NCI-H2227 (cell line): ENCODE data around the gene PRSS53.
A peak's percentile ranks its signal among the peaks of the same experiment; 100 is the strongest.

Experiments
- DNase-seq: peaks from one replicate; lab custom pipeline; 2025; ENCODE audit not compliant: unreplicated experiment; lab: John Stamatoyannopoulos, UW

PRSS53 gene

DNA sequence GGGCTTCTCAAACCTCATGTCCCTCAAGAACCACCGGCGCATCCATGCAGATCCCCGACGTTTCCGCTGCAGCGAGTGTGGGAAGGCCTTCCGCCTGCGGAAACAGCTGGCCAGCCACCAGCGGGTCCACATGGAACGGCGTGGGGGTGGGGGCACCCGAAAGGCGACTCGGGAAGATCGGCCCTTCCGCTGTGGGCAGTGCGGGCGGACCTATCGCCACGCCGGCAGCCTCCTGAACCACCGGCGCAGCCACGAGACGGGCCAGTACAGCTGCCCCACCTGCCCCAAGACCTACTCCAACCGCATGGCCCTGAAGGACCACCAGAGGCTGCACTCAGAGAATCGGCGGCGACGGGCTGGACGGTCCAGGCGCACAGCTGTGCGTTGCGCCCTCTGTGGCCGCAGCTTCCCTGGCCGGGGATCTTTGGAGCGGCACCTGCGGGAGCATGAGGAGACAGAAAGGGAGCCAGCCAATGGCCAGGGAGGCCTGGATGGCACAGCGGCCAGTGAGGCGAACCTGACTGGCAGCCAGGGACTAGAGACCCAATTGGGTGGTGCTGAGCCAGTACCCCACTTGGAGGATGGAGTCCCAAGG lies 8.6 kb downstream of the PRSS53 start:
- no peak for DNase-seq

DNA sequence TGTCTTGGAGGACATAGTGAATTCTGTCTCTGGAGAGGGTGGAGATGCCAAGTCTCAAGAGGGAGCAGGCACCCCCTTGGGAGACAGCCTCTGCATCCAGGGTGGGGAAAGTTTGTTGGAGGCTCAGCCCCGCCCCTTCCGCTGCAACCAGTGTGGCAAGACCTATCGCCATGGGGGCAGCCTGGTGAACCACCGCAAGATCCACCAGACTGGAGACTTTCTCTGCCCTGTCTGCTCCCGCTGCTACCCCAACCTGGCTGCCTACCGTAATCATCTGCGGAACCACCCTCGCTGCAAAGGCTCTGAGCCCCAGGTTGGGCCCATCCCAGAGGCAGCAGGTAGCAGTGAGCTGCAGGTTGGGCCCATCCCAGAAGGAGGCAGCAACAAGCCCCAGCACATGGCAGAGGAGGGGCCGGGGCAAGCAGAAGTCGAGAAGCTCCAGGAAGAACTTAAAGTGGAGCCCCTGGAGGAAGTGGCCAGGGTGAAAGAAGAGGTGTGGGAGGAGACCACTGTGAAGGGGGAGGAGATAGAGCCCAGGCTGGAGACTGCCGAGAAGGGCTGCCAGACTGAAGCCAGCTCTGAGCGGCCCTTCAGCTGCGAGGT lies 9.3 kb downstream of the PRSS53 start:
- DNase-seq, result no peak

DNA sequence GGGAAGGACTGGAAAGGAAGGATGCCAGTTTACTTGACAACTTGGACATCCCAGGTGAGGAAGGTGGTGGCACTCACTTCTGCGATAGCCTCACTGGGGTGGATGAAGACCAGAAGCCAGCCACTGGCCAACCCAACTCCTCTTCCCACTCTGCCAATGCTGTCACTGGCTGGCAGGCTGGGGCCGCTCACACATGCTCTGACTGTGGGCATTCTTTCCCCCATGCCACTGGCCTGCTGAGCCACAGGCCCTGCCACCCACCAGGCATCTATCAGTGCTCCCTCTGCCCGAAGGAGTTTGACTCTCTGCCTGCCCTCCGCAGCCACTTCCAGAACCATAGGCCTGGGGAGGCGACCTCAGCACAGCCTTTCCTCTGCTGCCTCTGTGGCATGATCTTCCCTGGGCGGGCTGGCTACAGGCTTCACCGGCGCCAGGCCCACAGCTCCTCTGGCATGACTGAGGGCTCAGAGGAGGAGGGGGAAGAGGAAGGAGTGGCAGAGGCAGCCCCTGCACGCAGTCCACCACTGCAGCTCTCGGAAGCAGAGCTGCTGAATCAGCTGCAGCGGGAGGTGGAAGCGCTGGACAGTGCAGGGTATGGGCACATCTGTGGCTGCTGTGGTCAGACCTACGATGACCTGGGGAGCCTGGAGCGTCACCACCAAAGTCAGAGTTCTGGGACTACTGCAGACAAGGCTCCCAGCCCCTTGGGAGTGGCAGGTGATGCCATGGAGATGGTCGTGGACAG lies 10.0 kb downstream of the PRSS53 start:
- DNase-seq, result no peak

DNA sequence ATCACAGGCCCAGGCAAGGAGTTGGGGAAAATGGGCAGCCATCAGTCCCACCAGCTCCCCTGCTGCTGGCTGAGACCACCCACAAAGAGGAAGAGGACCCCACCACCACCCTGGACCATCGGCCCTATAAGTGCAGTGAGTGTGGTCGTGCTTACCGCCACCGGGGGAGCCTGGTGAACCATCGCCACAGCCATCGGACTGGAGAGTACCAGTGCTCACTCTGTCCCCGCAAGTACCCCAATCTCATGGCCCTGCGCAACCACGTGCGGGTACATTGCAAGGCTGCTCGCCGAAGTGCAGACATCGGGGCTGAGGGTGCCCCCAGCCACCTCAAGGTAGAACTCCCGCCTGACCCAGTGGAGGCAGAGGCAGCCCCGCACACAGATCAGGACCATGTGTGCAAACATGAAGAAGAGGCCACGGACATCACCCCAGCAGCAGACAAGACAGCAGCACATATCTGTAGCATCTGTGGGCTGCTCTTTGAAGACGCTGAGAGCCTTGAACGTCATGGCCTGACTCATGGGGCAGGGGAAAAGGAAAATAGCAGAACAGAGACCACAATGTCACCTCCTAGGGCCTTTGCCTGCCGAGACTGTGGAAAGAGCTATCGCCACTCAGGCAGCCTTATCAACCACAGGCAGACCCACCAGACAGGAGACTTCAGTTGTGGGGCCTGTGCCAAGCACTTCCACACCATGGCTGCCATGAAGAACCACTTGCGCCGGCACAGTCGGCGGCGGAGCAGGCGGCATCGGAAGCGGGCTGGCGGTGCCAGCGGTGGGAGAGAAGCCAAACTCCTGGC lies 10.9 kb downstream of the PRSS53 start:
- no peak for DNase-seq

DNA sequence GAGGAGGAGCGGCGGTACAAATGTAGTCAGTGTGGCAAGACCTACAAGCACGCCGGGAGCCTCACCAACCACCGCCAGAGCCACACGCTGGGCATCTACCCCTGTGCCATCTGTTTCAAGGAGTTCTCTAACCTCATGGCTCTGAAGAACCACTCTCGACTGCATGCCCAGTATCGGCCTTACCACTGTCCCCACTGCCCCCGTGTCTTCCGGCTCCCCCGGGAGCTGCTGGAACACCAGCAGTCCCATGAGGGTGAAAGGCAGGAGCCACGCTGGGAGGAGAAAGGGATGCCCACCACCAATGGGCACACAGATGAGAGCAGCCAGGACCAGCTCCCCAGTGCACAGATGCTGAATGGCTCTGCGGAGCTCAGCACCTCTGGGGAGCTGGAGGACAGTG lies 11.7 kb downstream of the PRSS53 start:
- DNase-seq, result no peak

DNA sequence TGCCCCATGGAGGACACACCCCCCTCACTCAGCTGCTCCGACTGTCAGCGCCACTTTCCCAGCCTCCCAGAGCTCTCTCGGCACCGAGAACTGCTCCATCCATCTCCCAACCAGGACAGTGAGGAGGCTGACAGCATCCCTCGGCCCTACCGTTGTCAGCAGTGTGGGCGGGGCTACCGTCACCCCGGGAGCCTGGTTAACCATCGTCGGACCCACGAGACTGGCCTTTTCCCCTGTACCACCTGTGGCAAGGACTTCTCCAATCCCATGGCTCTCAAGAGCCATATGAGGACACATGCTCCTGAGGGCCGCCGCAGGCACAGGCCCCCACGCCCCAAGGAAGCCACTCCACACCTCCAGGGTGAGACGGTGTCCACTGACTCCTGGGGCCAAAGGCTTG lies 12.4 kb downstream of the PRSS53 start:
- DNase-seq, result no peak

DNA sequence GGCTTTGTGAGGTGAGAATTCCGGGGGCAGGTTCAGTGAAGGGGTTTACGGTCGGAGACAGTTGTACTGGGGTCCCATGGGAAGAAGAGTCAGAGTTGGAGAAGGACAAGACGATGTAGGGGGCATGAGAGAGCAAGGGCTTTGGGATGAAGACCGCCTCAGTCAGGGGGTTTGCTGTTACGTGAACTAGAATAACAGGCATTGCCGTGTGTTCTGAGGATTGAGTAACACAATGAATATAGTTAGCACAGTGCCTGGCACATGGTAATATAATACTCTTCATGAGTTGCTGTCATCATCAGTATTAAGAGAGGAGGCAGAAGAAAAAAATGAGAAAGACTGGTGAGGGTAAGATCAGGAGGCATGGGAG lies 13.9 kb downstream of the PRSS53 start:
- DNase-seq, result no peak

DNA sequence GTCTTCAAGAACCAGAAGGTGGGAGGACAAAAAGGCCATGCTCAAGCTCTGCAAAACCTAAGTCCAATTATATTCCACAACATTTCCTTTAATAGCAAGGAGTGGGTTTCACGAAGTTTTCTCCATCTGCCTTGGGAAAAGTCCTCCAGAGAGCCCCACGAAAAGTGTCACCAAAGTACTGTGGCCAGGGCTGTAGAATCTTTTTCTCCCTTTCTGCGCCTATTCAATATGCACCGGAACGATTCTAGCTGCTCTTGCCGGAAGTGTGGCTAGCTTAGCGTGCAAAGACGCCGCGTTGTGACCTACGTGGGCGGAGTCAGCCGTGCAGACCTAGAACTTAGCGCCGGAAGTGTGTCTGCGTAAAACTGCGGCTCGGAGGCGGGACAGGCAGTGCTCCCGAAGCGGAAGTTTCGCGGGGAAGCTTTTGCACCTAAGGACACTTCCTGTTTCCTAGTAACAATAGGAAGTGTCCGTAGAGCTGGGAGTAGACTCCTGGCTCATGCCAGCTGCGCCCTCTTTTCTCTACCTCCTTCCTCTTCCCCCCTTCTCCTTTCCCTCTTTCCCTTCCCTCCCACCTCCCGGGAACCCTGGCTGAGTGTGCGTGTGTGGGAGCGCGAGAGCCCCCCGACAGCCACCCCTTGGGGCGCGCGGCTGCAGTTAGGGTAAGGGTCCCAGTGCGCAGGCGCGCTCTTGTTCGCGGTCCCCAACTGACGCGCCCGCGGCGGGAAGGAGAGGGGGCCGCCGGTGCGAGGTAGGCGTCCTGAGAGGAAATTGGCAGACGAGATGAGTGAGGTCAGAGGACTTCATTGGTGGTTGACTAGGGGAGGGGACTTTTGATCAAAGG lies 14.6 kb downstream of the PRSS53 start, which contains the start of the genes ZNF646 and ZNF668:
TSS of gene ZNF646 (plus strand) at position 453 of the 844 bp plus-strand sequence. CDS start 1,903 bp downstream, outside the sequence.
TSS of gene ZNF668 (minus strand) at position 271 of the 844 bp plus-strand sequence. CDS start 9,781 bp downstream, outside the sequence.
- DNase-seq, result peak; percentile 100

DNA sequence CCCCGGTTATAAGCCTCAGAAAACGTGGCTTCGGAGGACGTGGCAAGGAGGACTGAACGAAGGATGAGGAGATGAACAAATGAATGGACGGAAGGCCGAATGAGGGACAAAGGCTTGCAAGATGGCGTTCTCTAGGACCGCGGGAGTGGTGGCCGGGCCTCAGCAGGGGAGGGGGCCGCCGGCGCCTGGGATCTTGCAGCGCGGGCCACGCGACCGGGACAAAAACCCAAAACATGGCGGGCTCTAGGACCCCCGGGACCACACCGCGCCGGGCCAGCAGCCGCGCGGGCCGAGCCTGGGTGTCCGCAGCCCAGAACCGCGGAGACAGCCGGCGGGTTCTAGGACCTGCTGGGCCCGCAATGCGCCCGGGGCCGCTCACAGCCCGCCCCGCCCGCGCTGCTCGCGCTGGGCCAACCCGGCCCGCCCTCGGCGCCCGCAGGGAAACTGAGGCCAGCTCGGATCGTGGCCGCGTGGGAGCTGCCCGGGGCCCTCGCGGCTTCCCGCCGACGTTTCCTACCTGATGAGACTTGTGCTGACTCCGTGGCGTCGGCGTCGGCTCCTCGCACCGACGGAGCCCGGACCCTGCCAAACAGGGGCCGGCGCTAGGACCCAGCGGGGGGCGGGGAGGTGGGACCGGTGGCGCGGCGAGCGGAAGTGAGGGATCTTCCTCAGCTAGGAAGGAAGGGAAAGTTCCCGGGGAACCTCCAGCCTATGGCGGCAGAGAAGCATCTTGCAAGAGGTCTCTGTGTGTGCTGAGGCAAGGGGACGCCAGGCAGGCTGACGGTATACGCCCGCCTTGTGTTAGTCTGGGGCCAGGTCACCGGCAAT lies 15.4 kb downstream of the PRSS53 start:
- DNase-seq, result peak; percentile 93

DNA sequence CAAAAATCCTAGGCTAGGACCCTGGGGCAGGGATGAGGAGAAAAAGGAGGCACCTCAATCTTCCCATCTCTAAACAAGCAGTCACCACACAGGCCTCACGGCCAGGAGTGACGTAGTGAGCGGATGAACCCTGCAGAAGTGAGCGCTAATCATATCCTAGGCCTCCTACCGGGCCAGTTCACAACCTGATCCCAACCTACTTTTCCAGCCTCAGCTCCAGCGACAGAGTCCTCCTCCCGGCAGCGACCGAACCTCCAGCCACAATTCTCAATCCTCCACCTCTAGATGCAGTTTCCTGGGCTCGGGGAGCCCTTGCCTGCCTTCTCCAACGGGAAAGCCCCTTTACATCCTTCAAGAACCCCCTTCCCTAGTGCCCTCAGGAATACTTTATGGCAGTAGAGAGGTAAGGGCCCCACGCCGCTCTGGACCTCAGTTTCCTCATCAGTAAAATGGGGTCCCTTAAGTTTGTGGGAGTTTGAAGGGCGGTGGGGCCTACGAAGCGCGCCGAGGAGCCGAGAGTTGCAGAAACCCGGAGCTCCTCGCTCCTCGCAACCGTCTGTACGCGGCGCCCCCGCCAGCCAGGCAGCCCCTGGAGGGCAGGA lies 16.1 kb downstream of the PRSS53 start:
- DNase-seq, result peak; percentile 35

DNA sequence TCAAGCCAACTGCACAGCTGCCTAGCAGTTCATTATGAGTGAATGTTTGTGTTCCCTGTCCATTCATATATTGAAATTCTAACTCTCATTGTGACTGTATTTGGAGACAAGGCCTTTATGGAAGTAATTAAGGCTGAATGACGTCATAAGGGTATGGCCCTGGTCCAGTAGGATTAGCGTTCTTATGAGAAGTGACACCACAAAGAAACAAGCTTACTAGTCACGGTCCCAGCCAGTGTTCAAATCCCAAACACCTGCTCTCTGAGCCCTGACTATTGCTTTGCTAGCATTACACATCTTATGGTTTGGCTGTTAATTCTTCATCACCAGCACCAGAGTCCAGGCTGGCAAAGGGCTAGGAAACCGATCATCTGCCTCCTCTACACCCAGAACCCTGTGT lies 16.9 kb downstream of the PRSS53 start:
- no peak for DNase-seq

DNA sequence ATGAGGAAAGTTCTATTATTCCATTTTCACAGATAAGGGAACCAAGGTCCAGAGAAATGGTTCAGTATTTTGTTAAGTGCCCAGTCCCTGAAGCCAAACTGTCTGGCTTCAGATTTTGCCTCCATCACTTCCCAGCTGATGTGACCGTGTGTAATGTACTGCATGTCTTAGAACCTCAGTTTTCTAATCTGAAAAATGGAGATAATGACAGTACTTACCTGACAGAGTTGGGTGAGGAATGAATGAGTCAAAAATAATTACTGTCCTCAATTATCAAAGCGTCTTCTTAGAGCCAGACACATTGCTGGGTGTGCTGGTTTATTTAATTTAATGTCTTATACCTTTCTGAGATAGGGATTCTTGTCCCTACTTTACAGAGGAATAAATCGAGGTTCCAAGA lies 21.4 kb downstream of the PRSS53 start:
- DNase-seq, result no peak

DNA sequence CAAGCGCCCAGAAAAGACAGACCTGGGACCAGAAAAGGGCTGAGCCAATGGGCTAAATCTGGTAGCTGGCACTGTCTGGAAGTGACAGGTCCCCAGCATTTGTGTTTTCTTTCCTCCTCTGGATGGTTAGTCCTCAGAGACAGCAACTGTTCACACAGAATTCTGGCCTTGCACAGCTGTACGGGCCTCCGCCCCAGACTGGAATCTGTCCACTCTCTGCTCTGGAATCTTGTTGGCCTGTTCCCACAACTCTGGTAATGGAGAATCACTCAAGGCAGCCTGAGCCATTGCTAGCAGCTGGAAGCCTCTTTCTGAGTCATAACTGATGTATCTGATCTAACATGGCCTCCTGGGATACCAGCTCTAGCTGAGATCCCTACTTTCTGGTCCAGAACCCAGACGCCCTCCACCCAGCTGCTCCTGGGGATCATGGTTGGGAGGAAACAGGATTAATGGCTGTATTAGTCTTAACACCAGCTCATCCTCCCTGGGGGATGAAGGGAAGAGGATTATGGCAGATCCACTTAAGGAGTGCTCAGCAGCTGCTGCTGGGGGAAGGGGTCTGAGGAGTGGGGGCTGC lies 23.8 kb downstream of the PRSS53 start:
- no peak for DNase-seq

DNA sequence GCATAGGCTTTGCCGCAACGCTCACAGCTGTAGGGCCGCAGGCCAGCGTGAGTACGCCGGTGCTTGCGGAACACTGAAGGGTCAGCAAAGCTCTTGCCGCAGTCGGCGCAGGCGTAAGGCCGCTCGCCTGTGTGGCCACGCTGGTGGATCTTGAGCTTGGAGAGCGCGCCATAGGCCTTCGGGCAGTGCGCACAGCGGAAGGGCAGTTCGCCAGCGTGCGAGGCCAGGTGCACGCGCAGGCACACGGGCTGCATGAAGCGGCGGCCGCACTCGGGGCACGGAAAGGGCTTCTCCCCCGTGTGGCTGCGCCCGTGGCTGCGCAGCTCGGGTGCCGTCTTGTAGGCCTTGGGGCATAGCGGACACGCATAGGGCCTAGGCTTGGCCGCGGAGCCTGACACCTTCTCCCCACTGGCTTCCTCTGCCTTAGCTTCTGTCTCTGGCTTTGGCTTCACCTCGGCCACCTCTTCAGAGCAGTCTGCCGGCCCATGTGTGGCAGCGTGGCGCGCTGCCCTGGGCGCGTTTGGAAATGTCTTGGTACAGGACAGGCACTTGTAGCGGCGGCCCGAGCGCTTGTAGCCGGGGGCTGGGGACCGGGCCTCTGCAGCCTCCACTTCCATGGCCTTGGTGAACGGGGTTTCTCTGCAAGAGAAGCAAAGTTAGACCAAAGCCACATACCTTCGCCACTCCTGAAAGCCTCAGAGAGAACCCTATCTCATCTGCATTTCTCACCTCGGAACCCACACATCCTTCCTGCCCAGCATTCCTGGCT lies 24.7 kb downstream of the PRSS53 start:
- no peak for DNase-seq

DNA sequence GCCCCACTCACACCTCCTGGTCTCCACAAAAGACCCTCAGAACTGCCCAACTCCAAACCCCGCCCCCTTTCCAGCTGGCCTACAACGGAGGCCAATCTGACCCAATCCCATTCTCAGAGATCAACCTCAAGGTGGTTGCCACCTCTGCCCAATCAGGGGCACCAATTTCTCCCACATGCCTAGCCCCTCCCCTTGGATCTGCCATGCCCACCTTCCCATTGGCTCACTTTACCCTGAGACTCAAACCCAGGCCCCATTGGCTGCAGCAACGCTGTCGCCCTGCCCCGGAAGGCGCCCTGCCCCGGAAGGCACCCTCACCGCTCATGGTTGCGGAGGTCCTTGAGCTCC lies 25.3 kb downstream of the PRSS53 start:
- DNase-seq, result no peak

DNA sequence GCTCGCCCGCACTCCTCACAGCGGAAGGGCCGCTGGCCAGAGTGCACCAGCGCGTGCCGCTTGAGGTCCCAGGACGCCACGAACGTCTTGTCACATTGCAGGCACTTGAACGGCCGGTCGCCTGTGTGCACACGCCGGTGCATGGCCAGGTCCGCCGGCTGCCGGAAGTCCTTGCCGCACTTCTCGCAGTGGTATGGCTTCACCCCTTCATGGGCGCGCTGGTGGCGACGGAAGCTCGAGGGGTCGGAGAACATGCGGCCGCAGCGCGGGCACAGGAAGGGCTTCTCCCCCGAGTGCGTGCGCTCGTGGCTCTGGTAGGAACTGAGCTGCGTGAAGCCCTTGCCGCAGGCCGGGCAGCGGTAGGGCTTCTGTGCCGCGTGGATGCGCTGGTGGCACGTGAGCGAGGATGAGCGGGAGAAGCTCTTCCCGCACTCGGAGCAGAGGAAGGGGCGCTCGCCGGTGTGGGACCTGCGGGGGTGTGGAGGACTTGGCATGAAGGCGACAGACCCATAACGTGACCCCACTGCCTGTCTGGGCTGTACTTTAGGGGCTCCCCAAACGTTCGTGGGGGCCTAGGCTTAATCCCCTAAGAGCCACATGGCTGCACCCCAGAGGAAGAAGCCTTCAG lies 26.8 kb downstream of the PRSS53 start:
- no peak for DNase-seq

DNA sequence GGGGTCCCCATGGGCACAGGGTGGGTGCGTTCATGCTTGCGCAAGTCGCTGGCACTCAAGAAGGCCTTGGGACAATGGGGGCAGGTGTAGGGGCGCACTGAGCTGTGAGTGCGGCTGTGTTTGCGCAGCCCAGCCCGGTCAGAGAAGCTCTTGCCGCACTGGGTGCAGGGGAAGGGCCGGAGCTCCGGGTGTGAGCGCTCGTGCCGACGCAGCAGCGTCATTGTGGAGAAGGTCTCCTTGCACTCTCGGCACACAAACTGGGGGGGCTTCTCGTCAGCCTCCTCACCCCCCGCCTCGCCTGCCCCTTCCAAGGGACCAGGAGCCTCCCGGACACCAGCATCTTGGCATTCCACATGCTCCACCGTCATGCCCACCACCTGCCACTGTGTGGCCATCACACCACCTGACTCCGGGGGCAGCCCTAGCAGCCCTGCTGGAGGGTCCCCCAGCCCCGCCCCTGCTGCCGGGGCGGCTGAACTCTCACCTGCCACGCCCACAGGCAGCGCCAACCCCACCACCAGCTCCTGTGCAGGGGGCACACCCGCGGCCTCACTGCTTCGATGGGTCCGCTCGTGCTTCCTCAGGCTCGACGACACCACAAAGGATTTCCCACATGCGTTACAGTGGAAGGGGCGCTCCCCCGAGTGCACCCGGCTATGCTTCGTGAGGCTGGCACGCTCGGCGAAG lies 27.5 kb downstream of the PRSS53 start:
- no peak for DNase-seq
